Nephron progenitor cell (in vitro differentiated cells): ENCODE data around the gene PCDHGA2.
"Not testable (repeated sequence)": the region's sequence is repeated elsewhere in the genome, so short reads cannot be mapped to it uniquely, and the experiment has no call there.

Experiments
- DNase-seq: peaks from one replicate; pipeline ENCODE4 v3.0.0; 2021
- H3K27ac Mint-ChIP-seq: 2 replicates; pipeline ENCODE4 v1.8.0; 2021; ENCODE audit warnings: mild to moderate bottlenecking, moderate library complexity, mixed read lengths
- H3K27me3 Mint-ChIP-seq: 2 replicates; pipeline ENCODE4 v1.8.0; 2021; ENCODE audit warnings: mild to moderate bottlenecking, low read depth, mixed read lengths; ENCODE audit not compliant: poor library complexity
- H3K36me3 Mint-ChIP-seq: 2 replicates; pipeline ENCODE4 v1.8.0; 2021; ENCODE audit warnings: low read depth, mixed read lengths
- H3K4me1 Mint-ChIP-seq: 2 replicates; pipeline ENCODE4 v1.8.0; 2021; ENCODE audit warnings: mixed read lengths
- H3K4me3 Mint-ChIP-seq: 2 replicates; pipeline ENCODE4 v1.8.0; 2021; ENCODE audit warnings: mild to moderate bottlenecking, moderate library complexity, mixed read lengths
- H3K9me3 Mint-ChIP-seq: 2 replicates; pipeline ENCODE4 v1.8.0; 2021; ENCODE audit warnings: mild to moderate bottlenecking, moderate library complexity, mixed read lengths
- CTCF ChIP-seq: fragments of 200-600 bp; sonication (generic); IDR thresholded peaks from 2 replicates; pipeline ENCODE4 v1.5.0; 2021; ENCODE audit warnings: antibody characterized with exemption

The PCDHGA2 gene

DNA sequence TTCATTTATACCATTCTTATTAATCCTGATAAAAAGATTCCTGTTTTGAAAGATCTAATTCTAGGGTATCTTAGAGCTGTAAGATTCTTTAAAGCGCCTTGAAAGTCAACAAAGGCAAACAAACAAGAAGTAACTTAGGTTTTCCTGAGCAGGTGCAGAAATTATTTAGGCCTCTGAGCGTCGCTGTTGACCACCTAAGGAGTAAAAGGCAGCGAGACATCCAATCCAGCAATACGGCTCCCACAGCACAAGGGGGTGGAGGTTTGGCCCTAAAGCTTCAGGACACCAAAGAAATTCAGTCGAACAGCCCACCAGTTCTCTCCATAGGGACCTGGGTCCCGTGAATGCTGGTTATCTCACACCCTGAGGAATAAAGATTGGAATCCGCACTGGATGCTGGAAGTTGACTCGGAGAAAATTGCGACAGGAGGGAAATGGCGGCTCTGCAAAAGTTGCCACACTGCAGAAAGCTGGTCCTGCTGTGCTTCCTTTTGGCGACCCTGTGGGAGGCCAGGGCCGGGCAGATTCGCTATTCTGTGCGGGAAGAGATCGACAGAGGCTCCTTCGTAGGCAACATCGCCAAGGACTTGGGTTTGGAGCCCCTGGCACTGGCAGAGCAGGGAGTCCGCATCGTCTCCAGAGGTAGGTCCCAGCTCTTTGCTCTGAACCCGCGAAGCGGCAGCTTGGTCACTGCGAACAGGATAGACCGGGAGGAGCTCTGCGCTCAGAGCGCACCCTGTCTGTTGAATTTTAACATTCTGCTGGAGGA lies at the start of gene PCDHGA2:
Gene PCDHGA2, plus strand, starts transcription at position 223 of the 769 bp plus-strand sequence.
- Mint-ChIP-seq H3K36me3 (peaks cover 10% of the 10 kb centered on the region), H3K4me3 (no peak within 1 kb of the TSS), H3K4me1 (no peaks in the 10 kb centered on the region), H3K27ac (no peak within 1 kb of the TSS), H3K9me3 (peaks cover 91% of the 10 kb centered on the region), H3K27me3 (peaks cover 3% of the 10 kb centered on the region)
- DNase-seq, result no peak
- no peak for TF ChIP-seq CTCF

DNA sequence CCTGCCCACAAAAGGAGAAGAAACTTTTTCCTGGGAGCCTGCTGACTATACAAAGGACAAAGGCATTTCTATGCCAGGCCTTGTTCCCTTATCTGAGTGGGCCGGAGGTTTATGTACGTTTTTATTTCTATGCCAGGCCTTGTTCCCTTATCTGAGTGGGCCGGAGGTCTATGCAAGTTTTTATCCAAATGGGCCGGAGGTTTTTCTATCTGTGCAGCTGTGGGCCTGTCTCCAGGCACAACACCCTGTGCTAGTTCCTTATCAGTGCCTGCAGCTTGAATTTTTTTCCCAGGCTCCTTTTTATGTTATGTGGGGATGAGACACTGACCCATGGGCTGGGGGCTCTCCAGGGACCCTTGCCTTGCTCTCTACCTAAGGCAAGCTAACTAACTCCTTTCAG lies 40.2 kb upstream of the PCDHGA2 start:
- Mint-ChIP-seq H3K27ac (no peak overlapping the region), H3K36me3 (peaks cover 78% of the 10 kb centered on the region), H3K4me3 (no peak overlapping the region), H3K9me3 (peaks cover 98% of the 10 kb centered on the region), H3K27me3 (peaks cover 2% of the 10 kb centered on the region), H3K4me1 (no peaks in the 10 kb centered on the region)
- DNase-seq, result no peak
- no peak for TF ChIP-seq CTCF

GRCh38 chr5:141303756-141304155 lies 34.8 kb upstream of the PCDHGA2 start, which contains the start of gene SLC25A2:
Gene SLC25A2 (minus strand): TSS chr5:141304049. CDS start chr5:141303865, 184 bp downstream.
- no peaks in the 10 kb centered on the region for H3K27me3 Mint-ChIP-seq
- H3K36me3 Mint-ChIP-seq, result peaks cover 76% of the 10 kb centered on the region
- H3K4me3 Mint-ChIP-seq, result no peak within 1 kb of the TSS
- H3K4me1 Mint-ChIP-seq, result no peaks in the 10 kb centered on the region
- no peak for DNase-seq
- no peak within 1 kb of the TSS for H3K27ac Mint-ChIP-seq
- no peak for TF ChIP-seq CTCF
- peaks cover 96% of the 10 kb centered on the region for H3K9me3 Mint-ChIP-seq

- DNase-seq, result no peak
- TF ChIP-seq CTCF, result no peak
- Mint-ChIP-seq H3K27me3 (no peaks in the 10 kb centered on the region), H3K36me3 (peaks cover 90% of the 10 kb centered on the region), H3K9me3 (peaks cover 97% of the 10 kb centered on the region), H3K4me1 (no peaks in the 10 kb centered on the region), H3K4me3 (no peak overlapping the region), H3K27ac (no peak overlapping the region)
Measured at GRCh38 chr5:141306630-141307029, 31.9 kb upstream of the PCDHGA2 start.

DNA sequence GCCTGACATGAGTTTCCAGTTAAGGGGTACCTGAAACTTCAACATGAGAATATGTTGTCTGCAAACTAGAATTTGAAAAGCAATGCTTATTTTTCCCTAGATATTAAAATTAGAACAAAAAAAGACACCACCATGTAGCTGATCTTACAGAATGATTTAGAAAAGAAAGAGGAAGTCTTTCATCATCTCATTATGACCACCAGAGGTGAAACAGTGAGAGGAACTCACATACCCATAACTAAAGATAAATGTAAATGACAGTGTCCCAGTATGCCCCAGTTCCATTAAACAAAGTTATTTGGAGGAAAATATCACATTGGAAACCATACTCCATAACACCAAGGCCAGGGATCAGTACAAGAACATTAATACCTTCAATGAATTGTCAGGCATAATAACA lies 24.8 kb upstream of the PCDHGA2 start:
- peaks cover 100% of the 10 kb centered on the region for H3K9me3 Mint-ChIP-seq
- H3K4me3 Mint-ChIP-seq, result no peak overlapping the region
- TF ChIP-seq CTCF, result no peak
- peaks cover 100% of the 10 kb centered on the region for H3K36me3 Mint-ChIP-seq
- H3K27me3 Mint-ChIP-seq, result peaks cover 6% of the 10 kb centered on the region
- no peak overlapping the region for H3K27ac Mint-ChIP-seq
- no peaks in the 10 kb centered on the region for H3K4me1 Mint-ChIP-seq
- DNase-seq, result no peak

DNA sequence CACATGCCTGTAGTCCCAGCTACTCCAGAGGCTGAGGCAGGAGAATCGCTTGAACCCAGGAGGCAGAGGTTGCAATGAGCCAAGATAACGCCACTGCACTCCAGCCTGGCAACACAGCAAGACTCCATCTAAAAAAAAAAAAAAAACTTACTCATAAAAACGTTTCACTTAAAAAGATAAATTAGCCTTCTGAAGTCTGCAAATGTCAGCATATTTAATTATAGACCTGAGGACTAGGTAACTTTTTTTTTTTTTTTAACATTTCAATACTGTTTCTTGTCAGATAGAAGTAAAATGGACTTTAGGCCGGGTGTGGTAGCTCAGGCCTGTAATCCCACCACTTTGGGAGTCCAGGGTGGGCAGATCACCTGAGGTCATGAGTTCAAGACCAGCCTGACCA lies 21.6 kb upstream of the PCDHGA2 start:
- DNase-seq, H3K27ac Mint-ChIP-seq, H3K4me1 Mint-ChIP-seq, H3K4me3 Mint-ChIP-seq: not testable (repeated sequence)
- H3K36me3 Mint-ChIP-seq, result peaks cover 97% of the 10 kb centered on the region
- peaks cover 21% of the 10 kb centered on the region for H3K27me3 Mint-ChIP-seq
- peaks cover 100% of the 10 kb centered on the region for H3K9me3 Mint-ChIP-seq
